PC-3 (cell line): Measurements from ENCODE around the gene CHPF2. TPM values are rescaled to one million over a fixed set of nuclear protein-coding genes. Genes with fewer than 3 reads are reported as not detected.

Experiments
- ATAC-seq: fragments of 200-7000 bp; cut with Tn5 transposase; 2 replicates; pipeline ENCODE4 v1.9.1; 2020; ENCODE audit warnings: mild to moderate bottlenecking, moderate library complexity
- BruUV-seq: library from RNA; stranded (reverse); fragments of 400-500 nt; replicated peaks from 2 replicates; lab custom pipeline; 2021; lab: Mats Ljungman, UMichigan
- CTCF ChIA-PET: fragments of 300-600 bp; sonication (Branson Sonifier 250); formaldehyde crosslinking; loops from one replicate; lab custom pipeline; 2022; ENCODE audit warnings: antibody characterized with exemption; lab: Charles Lee
- POLR2A ChIA-PET: fragments of 300-600 bp; sonication (Branson Sonifier 250); formaldehyde crosslinking; loops from one replicate; lab custom pipeline; 2022; ENCODE audit warnings: antibody characterized with exemption; ENCODE audit not compliant: unreplicated experiment; lab: Charles Lee
- DNase-seq: peaks from one replicate; pipeline ENCODE4 v3.0.0-alpha.2; 2015
- H2AFZ ChIP-seq: fragments of 300-600 bp; sonication (generic); 2 replicates; pipeline ENCODE4 v1.6.0; 2016; ENCODE audit warnings: antibody characterized with exemption, low read length
- H3F3A ChIP-seq: fragments of 300-600 bp; sonication (generic); one replicate; pipeline ENCODE4 v1.6.0; 2017; ENCODE audit warnings: antibody characterized with exemption, low read length, control low read depth, mild to moderate bottlenecking; ENCODE audit not compliant: unreplicated experiment
- H3K27ac ChIP-seq: fragments of 300-600 bp; sonication (generic); 2 replicates; pipeline ENCODE4 v1.5.1; 2016; ENCODE audit warnings: mild to moderate bottlenecking, low read length
- H3K27me3 ChIP-seq: fragments of 300-600 bp; sonication (generic); 2 replicates; pipeline ENCODE4 v1.6.1; 2016; ENCODE audit warnings: low read length, mixed read lengths
- H3K36me3 ChIP-seq: fragments of 300-600 bp; sonication (generic); 2 replicates; pipeline ENCODE4 v1.6.1; 2016; ENCODE audit warnings: low read depth, mixed run types, low read length, mixed read lengths
- H3K4me1 ChIP-seq: fragments of 300-600 bp; sonication (generic); 2 replicates; pipeline ENCODE4 v1.5.1; 2016; ENCODE audit warnings: low read length; ENCODE audit not compliant: insufficient read depth
- H3K4me2 ChIP-seq: fragments of 300-600 bp; sonication (generic); 2 replicates; pipeline ENCODE4 v1.6.0; 2016; ENCODE audit warnings: low read length
- H3K4me3 ChIP-seq: fragments of 300-600 bp; sonication (generic); 2 replicates; pipeline ENCODE4 v1.5.1; 2016; ENCODE audit warnings: mild to moderate bottlenecking, low read length, mixed read lengths
- H3K79me2 ChIP-seq: fragments of 300-600 bp; sonication (generic); 2 replicates; pipeline ENCODE4 v1.6.1; 2017; ENCODE audit warnings: low read length, mixed read lengths
- H3K9ac ChIP-seq: fragments of 300-600 bp; sonication (generic); 2 replicates; pipeline ENCODE4 v1.6.0; 2016; ENCODE audit warnings: mild to moderate bottlenecking, low read length
- H3K9me2 ChIP-seq: fragments of 300-600 bp; sonication (generic); replicated peaks from 2 replicates; pipeline ENCODE4 v1.6.1; 2016; ENCODE audit warnings: mixed run types, low read length, mixed read lengths
- H3K9me3 ChIP-seq: fragments of 300-600 bp; sonication (generic); 2 replicates; pipeline ENCODE4 v1.6.1; 2016; ENCODE audit warnings: low read length, mixed read lengths
- H4K20me1 ChIP-seq: fragments of 300-600 bp; sonication (generic); 2 replicates; pipeline ENCODE4 v1.6.1; 2016; ENCODE audit warnings: low read length, mixed read lengths
- EZH2 ChIP-seq: fragments of 300-600 bp; sonication (generic); IDR thresholded peaks from one replicate; pipeline ENCODE4 v1.6.1; 2017; ENCODE audit warnings: antibody characterized with exemption, mild to moderate bottlenecking, low read length; ENCODE audit not compliant: unreplicated experiment
- EZH2phosphoT487 ChIP-seq: fragments of 300-600 bp; sonication (generic); IDR thresholded peaks from 2 replicates; pipeline ENCODE4 v1.6.1; 2018; ENCODE audit warnings: mild to moderate bottlenecking, antibody characterized with exemption, low read length, borderline replicate concordance
- intact Hi-C: fragments of 100-400 bp; cut with micrococcal nuclease; formaldehyde crosslinking; loops from 2 replicates; pipeline ENCODE4 v1.9.0; 2023
- total RNA-seq: library from RNA; depleted of rRNA; stranded (reverse); fragments of >200 nt; gene quantifications from 2 replicates; pipeline ENCODE4 v1.2.3, GENCODE V29; 2014
- TF ChIP-seq, protein P1 (sequence below): fragments of 300-600 bp; sonication (generic); conservative IDR thresholded peaks from 2 replicates; pipeline ENCODE4 v1.5.1; 2017; ENCODE audit warnings: antibody characterized with exemption, low read depth, mild to moderate bottlenecking, low read length

The CHPF2 gene
- total RNA-seq, 1 experiment from 2014 or later = 30.1 TPM

DNA sequence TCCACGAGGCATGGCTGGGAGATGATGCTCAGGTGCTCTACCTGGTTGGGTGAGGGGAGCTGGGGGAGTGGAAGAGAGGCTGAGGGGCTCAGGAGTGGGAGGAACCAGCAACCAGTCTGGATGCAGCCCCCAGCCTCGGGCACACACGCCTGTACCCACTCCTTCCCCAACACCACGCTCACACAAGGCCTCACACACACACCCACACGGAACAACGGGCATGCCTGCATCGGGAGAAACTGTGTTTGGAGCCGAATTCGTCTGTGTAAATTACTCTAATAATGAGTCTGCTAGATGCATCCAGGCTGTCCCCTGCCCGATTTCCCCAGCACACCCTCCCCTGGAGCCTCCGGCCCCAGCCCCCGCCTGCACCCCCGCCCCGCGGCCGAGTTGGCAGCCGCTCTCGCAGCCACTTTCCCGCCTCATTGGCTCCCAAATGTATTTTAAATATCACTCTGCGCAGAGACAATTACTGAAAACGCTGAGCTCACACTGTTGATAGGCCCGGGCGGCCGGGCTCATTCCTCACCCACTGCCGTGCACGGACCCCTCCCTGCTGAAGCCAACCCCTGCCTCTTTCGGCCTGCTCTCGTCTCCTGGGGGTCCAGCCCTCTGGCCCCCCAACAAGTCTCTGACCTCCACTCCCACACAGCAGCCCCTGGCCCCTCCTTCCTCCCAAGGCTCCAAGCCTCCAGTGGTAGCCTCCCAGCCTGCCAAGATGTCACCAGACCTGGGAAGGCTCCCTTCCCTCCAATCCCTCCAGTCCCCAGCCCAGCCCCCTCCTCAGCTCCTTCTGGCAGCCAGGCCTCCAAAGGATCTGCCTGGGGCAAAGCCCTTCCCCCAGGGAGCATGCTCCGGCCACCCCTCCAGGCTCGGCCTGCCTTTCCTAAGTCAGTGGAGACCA lies 33.1 kb upstream of the CHPF2 start:
- ATAC-seq (no peak), DNase-seq (no peak)
- Histone ChIP-seq H3K9me2 (no peaks in the 10 kb centered on the region), H3K79me2 (no peaks in the 10 kb centered on the region), H3K4me2 (no peak overlapping the region), H3K9ac (no peak overlapping the region), H4K20me1 (no peaks in the 10 kb centered on the region), H3K4me3 (no peak overlapping the region), H3K27me3 (peaks cover 63% of the 10 kb centered on the region), H3K27ac (no peak overlapping the region), H3K4me1 (no peaks in the 10 kb centered on the region), H3F3A (no peaks in the 10 kb centered on the region), H3K9me3 (no peaks in the 10 kb centered on the region), H3K36me3 (no peaks in the 10 kb centered on the region), H2AFZ (no peak overlapping the region)
- intact Hi-C loops = no loop called here
- TF ChIP-seq EZH2phosphoT487 (no peak), EZH2 (no peak)
- TF ChIP-seq, protein P1, sequence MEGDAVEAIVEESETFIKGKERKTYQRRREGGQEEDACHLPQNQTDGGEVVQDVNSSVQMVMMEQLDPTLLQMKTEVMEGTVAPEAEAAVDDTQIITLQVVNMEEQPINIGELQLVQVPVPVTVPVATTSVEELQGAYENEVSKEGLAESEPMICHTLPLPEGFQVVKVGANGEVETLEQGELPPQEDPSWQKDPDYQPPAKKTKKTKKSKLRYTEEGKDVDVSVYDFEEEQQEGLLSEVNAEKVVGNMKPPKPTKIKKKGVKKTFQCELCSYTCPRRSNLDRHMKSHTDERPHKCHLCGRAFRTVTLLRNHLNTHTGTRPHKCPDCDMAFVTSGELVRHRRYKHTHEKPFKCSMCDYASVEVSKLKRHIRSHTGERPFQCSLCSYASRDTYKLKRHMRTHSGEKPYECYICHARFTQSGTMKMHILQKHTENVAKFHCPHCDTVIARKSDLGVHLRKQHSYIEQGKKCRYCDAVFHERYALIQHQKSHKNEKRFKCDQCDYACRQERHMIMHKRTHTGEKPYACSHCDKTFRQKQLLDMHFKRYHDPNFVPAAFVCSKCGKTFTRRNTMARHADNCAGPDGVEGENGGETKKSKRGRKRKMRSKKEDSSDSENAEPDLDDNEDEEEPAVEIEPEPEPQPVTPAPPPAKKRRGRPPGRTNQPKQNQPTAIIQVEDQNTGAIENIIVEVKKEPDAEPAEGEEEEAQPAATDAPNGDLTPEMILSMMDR = no peak
- ChIA-PET CTCF (no interaction called here), POLR2A (no interaction called here)
- no TSS peak for BruUV-seq

DNA sequence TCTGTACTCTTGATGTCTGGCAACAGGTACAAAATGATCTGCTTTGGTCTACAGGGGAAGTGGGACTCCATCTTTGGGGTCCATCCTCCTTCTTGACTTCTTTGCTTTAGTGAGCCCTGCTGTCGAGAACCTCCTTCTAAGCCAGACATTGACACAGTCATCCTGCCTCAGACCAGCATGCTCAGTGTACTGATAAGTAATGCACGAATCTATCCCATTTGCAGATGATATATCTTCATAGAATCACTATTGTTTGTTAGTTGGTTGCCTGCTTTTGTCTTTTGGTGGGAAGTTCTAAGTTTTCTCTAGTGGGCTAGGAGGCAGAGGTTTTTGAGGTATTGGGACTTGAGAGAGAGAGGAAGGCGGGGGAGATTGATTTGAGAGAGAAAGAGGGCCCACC lies 30.9 kb upstream of the CHPF2 start:
- no peak overlapping the region for H3K4me3 ChIP-seq
- DNase-seq (no peak), ATAC-seq (no peak)
- no peaks in the 10 kb centered on the region for H3K79me2 ChIP-seq
- H3K27me3 ChIP-seq = peaks cover 48% of the 10 kb centered on the region
- H4K20me1 ChIP-seq = no peaks in the 10 kb centered on the region
- no peaks in the 10 kb centered on the region for H3K36me3 ChIP-seq
- CTCF ChIA-PET = no interaction called here
- H3K9me3 ChIP-seq = no peaks in the 10 kb centered on the region
- no peak for TF ChIP-seq EZH2phosphoT487
- no peak for TF ChIP-seq EZH2
- H3F3A ChIP-seq = no peaks in the 10 kb centered on the region
- H3K4me1 ChIP-seq = no peaks in the 10 kb centered on the region
- no peaks in the 10 kb centered on the region for H3K9me2 ChIP-seq
- intact Hi-C loops = no loop called here
- no peak overlapping the region for H3K27ac ChIP-seq
- no peak overlapping the region for H3K4me2 ChIP-seq
- no peak overlapping the region for H3K9ac ChIP-seq
- BruUV-seq = no TSS peak
- POLR2A ChIA-PET = no interaction called here
- H2AFZ ChIP-seq = no peak overlapping the region

DNA sequence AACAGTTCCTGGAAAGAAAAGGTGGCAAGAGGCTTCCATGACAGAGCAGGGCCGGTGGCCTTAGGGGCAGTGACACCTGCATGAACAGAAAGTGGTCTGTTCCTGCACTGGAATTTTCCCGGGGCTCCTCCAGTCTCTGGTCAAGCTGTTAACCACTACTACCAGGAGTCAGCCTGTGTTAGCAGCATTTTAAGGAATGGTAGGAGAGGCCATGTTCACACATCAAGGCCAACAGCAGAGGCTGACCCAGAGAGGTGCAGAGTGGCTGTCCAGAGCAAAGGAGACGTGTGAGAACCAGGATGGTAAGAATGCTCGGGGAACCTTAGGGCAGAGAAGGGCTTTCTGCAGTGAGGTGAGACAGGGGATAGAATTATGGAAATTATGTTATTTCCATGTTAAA lies 30.5 kb upstream of the CHPF2 start:
- intact Hi-C loops = no loop called here
- Histone ChIP-seq H3K27me3 (peaks cover 44% of the 10 kb centered on the region), H3K9ac (no peak overlapping the region), H3K36me3 (no peaks in the 10 kb centered on the region), H3K4me2 (no peak overlapping the region), H3K9me2 (no peaks in the 10 kb centered on the region), H3K9me3 (no peaks in the 10 kb centered on the region), H3K4me1 (no peaks in the 10 kb centered on the region), H3K79me2 (no peaks in the 10 kb centered on the region), H2AFZ (no peak overlapping the region), H3K4me3 (no peak overlapping the region), H4K20me1 (no peaks in the 10 kb centered on the region), H3K27ac (no peak overlapping the region), H3F3A (no peaks in the 10 kb centered on the region)
- TF ChIP-seq, protein P1 = no peak
- no peak for TF ChIP-seq EZH2
- ChIA-PET CTCF (no interaction called here), POLR2A (no interaction called here)
- ATAC-seq = no peak
- DNase-seq = no peak
- BruUV-seq = no TSS peak
